M059J (cell line): ENCODE data around the gene PBLD. TPM values are rescaled to one million over a fixed set of nuclear protein-coding genes. Genes with fewer than 3 reads are reported as not detected.

Experiments
- DNase-seq: peaks from one replicate; pipeline ENCODE4 v3.0.0-alpha.2; 2012; ENCODE audit warnings: low read depth
- total RNA-seq: library from RNA; depleted of rRNA; stranded (reverse); fragments of >200 nt; shearing (Covaris generic); gene quantifications from 2 replicates; pipeline ENCODE4 v1.2.3, GENCODE V29; 2014; rRNA removed

Gene PBLD
- total RNA-seq: 3.5 and 9.1 TPM in 2 replicates

DNA sequence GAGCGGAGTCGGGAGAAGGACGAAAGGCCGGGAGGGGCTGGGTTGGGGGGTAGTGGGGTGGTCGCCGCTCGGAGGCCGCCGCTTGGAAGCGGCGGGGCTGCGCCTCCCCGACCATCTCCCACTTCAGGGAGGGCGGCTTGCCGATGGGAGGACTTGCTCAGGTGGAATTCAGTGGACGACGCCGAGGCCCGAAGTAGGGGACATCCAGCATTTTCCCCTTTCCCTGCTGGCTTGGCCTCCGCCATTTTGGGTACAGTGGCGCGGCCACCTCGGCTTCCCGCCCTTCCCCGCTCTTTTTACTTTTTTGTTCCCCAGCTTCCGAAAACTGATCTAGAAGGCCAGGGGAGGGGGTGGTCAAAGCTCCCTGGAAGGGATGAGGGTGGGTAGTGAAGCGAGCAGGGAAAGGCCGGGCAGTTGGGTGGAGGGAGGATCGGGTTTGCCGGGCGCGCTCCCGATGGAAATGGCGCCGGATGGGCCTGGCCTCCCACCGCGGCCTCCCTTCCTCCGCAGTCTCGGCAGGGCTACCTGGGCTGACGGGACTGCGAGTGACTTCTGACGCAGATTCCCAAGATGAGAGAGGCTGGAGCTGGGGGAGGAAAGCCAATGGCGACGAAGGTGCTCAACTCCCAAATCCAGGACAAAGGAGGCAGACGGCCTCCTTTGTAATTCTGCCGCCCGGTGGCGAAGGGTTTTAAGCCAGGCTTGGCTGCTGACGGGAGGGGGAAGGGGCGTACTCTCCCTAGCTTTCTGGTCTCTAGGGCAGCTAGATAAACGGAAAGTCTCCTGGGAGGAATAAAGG is at the start of gene PBLD:
TSS of gene PBLD (minus strand) at position 670 of the 799 bp plus-strand sequence. CDS start 26,084 bp downstream, outside the sequence.
- DNase-seq: peak; percentile 82

GRCh38 chr10:68371604-68372003 is 38.9 kb upstream of the PBLD start:
- DNase-seq: no peak

DNA sequence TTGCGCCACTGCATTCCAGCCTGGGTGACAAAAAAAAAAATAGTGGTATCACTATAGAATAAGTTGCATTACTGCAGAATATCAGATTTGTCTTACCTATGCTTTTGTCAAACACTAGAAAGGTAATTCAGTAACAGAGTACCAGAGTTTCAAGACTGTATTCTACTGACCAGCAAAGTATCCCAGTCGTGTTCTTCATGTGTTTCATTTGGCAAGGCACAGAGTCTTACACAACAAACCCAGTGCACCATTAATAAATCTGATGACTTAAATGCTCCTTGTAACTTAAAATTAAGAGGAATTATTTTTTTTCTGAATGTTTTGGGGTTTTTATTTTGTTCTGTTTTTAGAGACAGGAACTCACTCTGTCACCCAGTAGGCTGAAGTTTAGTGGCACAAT is 34.4 kb upstream of the PBLD start:
- no peak for DNase-seq

- DNase-seq: no peak
Measured at GRCh38 chr10:68366600-68366999, 33.9 kb upstream of the PBLD start.

GRCh38 chr10:68365611-68366010 is 32.9 kb upstream of the PBLD start:
- no peak for DNase-seq

DNA sequence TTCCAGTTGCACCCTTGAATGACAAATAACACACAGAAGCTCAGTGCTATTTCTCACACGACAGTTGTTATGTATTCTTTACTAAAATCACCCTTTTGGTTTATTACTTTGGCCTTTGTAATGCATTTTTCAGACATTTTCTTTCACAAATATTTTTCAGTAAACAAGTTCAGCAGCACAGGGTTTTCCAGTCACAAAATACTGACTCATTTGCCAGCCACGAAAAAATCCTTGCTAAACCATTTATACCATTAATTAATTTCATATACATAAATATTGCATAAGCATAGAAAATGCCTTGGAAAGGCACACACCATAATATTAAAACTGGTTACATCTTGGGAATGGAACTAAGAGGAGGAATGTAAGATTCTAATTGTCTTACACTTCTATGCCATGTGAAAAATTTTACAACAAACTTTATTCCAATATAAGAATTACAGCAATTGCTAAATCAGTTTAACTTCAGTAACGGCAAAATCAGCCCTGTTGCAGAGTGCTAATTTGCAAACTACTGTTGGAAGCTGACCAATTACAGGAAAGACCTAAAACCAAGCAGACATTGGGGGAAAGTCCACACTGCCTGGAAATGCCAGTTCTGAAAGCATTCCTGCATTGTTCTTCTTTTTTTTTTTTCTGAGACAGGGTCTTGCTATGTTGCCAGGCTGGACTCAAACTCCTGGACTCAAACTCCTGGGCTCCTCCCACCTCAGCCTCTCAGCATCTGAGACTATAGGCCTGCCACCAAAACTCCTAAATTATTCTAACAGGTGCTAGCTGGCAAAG is 31.6 kb upstream of the PBLD start:
- no peak for DNase-seq

DNA sequence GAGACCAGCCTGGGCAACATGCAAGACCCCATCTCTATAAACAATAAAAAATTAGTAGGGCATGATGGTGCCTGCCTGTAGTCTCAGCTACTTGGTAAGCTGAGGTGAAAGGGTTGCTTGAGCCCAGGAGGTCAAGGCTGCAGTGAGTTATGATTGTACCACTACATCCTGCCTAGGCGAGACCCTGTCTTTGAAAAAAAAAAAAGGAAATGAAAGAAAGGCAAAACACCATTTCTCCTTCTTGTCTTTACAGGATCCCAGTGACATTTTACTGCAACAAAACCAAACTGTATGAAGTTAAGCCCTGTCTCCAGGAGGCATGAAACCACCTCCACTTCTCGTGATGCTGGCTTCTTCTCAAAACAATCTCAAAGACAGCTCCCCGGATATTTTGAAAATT is 29.9 kb upstream of the PBLD start:
- no peak for DNase-seq

DNA sequence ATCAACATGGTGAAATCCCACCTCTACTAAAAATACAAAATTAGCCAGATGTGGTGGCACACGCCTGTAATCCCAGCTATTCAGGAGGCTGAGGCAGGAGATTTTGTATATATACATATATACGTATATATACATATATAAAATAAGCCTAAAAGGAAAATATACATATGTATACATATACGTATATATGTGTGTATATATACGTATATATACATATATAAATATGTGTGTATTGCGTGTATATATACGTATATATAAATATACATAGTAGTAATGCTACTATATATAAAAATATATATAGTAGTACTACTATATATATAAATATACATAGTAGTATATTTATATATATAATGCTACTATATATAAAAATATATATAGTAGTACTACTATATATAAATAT is 26.5 kb upstream of the PBLD start:
- DNase-seq: no peak

- no peak for DNase-seq
Measured at GRCh38 chr10:68353537-68353936, 20.8 kb upstream of the PBLD start.

- DNase-seq: peak; percentile 61
Measured at GRCh38 chr10:68348265-68348741, 15.6 kb upstream of the PBLD start.

GRCh38 chr10:68346774-68347173 is 14.0 kb upstream of the PBLD start:
- no peak for DNase-seq

GRCh38 chr10:68345621-68346020 is 12.9 kb upstream of the PBLD start:
- no peak for DNase-seq

DNA sequence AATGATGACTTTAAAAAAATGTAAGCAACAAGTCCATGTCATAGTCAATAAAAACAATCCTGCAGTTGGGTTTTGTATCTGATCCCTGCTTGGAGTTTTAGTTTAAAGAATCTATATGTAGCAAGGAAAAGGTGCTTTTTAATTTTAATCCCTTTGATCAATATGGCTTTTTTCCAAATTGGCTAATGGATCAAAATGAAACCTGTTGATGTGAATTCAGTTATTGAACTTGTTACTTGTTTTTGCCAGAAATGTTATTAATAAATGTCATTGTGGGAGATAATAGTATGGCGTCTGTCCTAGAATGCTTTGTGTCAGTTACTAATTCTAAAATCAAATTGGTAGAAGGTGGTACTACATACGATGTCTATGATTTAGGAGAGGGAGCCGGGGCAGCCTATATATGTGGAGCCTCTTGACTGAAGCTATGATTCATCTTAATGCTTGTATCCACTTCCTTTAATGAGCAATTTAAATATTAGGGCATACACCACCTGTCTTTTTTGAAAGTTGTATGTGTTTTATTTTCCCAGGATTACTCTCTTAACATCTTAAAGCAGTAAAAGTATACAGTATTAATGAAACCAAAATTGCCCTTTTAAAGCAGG is 10.3 kb upstream of the PBLD start:
- no peak for DNase-seq

DNA sequence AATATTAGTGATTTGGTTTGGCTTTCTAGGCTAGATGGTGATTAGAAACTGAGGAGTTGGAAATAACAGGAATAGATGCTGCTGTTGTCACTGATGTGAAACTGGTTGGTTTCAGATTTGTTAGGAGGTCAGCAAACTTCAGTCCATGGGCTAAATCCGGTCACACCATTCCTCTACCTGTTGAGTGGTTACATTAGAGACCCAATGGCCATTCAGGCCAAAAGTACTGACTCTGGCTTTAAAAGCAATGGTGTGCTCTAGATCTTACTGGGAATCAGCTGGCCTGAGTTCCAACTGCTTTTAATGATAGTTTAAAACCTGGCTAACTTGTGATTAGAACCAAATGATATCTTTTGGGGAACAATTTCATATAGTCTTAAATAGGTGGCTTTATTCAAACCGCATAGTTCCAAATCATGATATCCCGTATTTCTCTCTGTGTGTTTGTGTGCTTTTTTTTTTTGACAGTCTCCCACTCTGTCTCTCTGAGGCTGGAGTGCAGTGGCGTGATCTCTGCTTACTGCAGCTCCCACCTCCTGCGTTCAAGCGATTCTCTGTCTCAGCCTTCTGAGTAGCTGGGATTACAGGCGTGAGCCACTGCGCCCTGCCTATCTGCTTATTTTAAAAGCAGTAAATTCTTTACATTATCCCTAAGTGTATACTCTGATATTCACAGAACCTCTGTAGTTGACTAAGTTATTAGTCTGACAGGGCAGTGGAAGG is 7.8 kb upstream of the PBLD start:
- no peak for DNase-seq

DNA sequence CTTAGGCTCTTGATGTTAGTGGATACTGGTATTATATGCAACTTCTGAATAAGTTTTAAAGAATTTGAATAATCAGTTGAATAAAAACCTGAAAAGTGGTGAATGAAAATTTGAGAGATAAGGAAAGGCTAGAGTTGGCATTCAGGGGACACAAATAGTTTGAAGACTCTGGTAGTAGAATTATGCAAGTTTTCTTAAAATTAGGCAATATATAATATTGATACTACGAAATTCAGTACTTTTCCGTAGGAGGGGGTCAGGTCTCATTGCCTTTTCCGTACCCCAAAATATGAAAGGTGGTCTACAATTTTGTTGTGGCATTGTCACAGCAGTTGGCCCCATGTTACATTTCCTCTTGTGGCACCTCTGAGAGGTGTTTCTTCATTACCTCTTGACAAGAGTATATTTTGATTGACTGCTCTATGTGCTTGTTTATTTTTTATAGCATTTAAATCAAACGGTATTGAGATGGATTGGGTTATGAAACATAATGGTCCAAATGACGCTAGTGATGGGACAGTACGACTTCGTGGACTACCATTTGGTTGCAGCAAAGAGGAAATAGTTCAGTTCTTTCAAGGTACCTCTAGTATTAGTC is 4.1 kb upstream of the PBLD start:
- no peak for DNase-seq

- no peak for DNase-seq
Measured at GRCh38 chr10:68334672-68335467, 2.1 kb upstream of the PBLD start.

GRCh38 chr10:68333440-68334431 is 1.0 kb upstream of the PBLD start:
- DNase-seq: no peak

- no peak for DNase-seq
Measured at GRCh38 chr10:68333058-68333395, 299 bp upstream of the PBLD start.
